ENCODE results near the gene PHEX. TPM values are rescaled to one million over a fixed set of nuclear protein-coding genes. Genes with fewer than 3 reads are reported as not detected.

The PHEX gene
- total RNA-seq, 1 experiment from 2014 or later, result 0.89 TPM

DNA sequence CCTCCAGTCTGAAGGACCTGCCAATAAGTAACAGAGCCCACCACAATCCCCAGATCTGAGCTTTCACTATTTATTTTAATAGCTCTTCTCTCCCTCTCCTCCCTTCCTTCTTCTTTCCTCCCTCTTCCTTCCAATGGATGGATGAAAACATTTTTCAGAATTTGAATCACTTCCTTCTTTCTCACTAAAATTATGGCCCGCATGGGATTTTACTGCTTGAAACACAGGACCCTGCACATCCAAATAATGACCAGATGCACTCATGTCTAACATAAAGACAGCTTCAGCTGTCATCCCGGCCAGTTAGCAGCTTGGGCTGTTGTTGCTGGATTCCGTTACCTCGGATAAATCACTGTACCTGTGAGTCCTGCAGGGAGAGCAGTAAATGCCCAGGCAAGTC is 5.4 kb upstream of the PHEX start:
- intact Hi-C loops (cut with micrococcal nuclease), result no loop called here
- ChIA-PET CTCF (interaction anchor here (0.6 to 0.7 kb wide), 3 partner anchors 71 to 1369 kb away, joined by 3 to 4 read pairs (median 3); no protein-coding TSS in a partner anchor), POLR2A (no interaction called here)
- DNase-seq (ENCODE audit: unreplicated experiment), result no peak
- Mint-ChIP-seq H3K27me3 (ENCODE audit: insufficient read depth, unreplicated experiment) (peaks cover 53% of the 10 kb centered on the region), H3K4me3 (ENCODE audit: unreplicated experiment) (no peak overlapping the region), H3K36me3 (ENCODE audit: insufficient read depth, unreplicated experiment) (no peaks in the 10 kb centered on the region), H3K27ac (ENCODE audit: low read depth, unreplicated experiment) (no peak overlapping the region), H3K4me1 (ENCODE audit: insufficient read depth, unreplicated experiment) (no peaks in the 10 kb centered on the region), H3K9me3 (ENCODE audit: unreplicated experiment) (no peaks in the 10 kb centered on the region)
- TF ChIP-seq, protein P1, sequence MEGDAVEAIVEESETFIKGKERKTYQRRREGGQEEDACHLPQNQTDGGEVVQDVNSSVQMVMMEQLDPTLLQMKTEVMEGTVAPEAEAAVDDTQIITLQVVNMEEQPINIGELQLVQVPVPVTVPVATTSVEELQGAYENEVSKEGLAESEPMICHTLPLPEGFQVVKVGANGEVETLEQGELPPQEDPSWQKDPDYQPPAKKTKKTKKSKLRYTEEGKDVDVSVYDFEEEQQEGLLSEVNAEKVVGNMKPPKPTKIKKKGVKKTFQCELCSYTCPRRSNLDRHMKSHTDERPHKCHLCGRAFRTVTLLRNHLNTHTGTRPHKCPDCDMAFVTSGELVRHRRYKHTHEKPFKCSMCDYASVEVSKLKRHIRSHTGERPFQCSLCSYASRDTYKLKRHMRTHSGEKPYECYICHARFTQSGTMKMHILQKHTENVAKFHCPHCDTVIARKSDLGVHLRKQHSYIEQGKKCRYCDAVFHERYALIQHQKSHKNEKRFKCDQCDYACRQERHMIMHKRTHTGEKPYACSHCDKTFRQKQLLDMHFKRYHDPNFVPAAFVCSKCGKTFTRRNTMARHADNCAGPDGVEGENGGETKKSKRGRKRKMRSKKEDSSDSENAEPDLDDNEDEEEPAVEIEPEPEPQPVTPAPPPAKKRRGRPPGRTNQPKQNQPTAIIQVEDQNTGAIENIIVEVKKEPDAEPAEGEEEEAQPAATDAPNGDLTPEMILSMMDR (IDR thresholded peaks at IDR 0.05; ENCODE audit: unreplicated experiment), result no peak
- BruUV-seq (replicated peaks), result no TSS peak

DNA sequence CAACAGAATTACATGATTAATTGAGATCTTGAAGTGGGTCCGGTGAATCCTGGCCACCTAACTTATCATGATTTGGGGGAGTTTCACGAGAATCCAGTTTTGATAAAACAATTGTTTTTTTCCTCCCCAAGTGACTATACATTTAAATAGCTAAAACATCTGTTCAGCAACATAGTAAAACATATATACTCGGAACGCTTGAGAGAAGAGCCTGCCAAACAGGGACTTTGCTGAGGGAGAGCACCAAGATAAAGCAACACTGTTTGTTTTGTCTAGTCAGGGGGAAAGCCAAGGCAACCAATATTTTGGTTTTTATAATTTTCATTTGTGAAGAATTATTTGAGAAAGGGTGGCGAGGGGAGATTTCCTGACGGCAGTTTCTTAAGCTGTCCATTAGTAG is 381 bp downstream of the PHEX start:
- ChIA-PET POLR2A (no interaction called here), CTCF (interaction anchor here (0.6 kb wide), 1 partner anchor 17 kb away, joined by 3 read pairs; no protein-coding TSS in a partner anchor)
- no TSS peak for BruUV-seq (replicated peaks)
- DNase-seq (ENCODE audit: unreplicated experiment), result no peak
- TF ChIP-seq, protein P1 (IDR thresholded peaks at IDR 0.05; ENCODE audit: unreplicated experiment), result no peak
- Mint-ChIP-seq H3K9me3 (ENCODE audit: unreplicated experiment) (no peaks in the 10 kb centered on the region), H3K4me3 (ENCODE audit: unreplicated experiment) (no peak overlapping the region), H3K36me3 (ENCODE audit: insufficient read depth, unreplicated experiment) (peaks cover 5% of the 10 kb centered on the region), H3K27me3 (ENCODE audit: insufficient read depth, unreplicated experiment) (peaks cover 71% of the 10 kb centered on the region), H3K27ac (ENCODE audit: low read depth, unreplicated experiment) (no peak overlapping the region), H3K4me1 (ENCODE audit: insufficient read depth, unreplicated experiment) (no peaks in the 10 kb centered on the region)
- intact Hi-C loops (cut with micrococcal nuclease), result no loop called here

DNA sequence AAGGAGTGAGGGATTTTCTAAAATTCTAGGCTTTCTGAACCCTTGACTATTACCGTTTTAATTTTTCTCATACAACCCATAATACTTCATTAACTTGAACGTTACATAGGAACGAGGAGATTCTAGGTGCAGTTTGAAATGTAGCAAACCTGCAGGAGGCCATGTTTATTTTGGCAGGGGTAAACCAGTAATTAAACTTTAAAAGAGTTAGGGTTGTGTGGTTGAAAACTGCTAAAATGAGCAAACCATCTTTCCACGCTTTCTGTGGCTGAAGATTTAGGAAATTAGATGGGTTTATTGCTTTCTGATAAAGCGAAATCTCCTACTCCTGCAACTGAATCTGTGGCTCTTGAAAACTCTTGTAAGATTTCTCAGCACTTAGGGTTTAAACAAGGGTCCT is 1.7 kb downstream of the PHEX start:
- peaks cover 5% of the 10 kb centered on the region for H3K36me3 Mint-ChIP-seq (ENCODE audit: insufficient read depth, unreplicated experiment)
- BruUV-seq (replicated peaks), result no TSS peak

DNA sequence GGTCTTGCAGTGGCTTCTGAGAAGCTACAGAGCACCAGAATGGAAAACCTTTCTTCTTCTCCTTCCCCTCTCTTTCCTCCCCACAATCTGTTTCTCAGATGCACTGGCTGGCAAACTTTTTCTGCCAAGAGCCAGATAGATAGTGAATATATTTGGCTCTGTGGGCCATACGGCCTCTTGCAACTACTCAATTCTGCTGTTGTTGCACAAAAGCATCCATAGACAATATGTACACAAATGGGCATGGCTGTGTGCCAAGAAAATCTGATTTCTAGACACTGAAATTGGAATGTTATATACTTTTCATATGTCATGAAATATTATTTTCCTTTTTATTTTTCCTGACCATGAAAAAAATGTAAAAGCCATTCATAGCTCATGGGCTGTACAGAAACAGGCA is 3.1 kb downstream of the PHEX start:
- Mint-ChIP-seq H3K27ac (ENCODE audit: low read depth, unreplicated experiment) (no peak overlapping the region), H3K36me3 (ENCODE audit: insufficient read depth, unreplicated experiment) (peaks cover 5% of the 10 kb centered on the region), H3K9me3 (ENCODE audit: unreplicated experiment) (no peaks in the 10 kb centered on the region), H3K27me3 (ENCODE audit: insufficient read depth, unreplicated experiment) (peaks cover 72% of the 10 kb centered on the region), H3K4me3 (ENCODE audit: unreplicated experiment) (no peak overlapping the region), H3K4me1 (ENCODE audit: insufficient read depth, unreplicated experiment) (no peaks in the 10 kb centered on the region)
- BruUV-seq (replicated peaks), result no TSS peak
- TF ChIP-seq, protein P1 (IDR thresholded peaks at IDR 0.05; ENCODE audit: unreplicated experiment), result no peak
- ChIA-PET CTCF (interaction anchor here (1.1 to 1.5 kb wide), 2 partner anchors 12 to 47 kb away, joined by 3 to 4 read pairs; no protein-coding TSS in a partner anchor), POLR2A (no interaction called here)
- no peak for DNase-seq (ENCODE audit: unreplicated experiment)
- intact Hi-C loops (cut with micrococcal nuclease), result no loop called here

More for the DNA sequence above, 1.7 kb downstream of the PHEX start:
- no peak for DNase-seq (ENCODE audit: unreplicated experiment)
- Mint-ChIP-seq H3K9me3 (ENCODE audit: unreplicated experiment) (no peaks in the 10 kb centered on the region), H3K4me1 (ENCODE audit: insufficient read depth, unreplicated experiment) (no peaks in the 10 kb centered on the region), H3K27ac (ENCODE audit: low read depth, unreplicated experiment) (no peak overlapping the region), H3K27me3 (ENCODE audit: insufficient read depth, unreplicated experiment) (peaks cover 72% of the 10 kb centered on the region), H3K4me3 (ENCODE audit: unreplicated experiment) (no peak overlapping the region)
- TF ChIP-seq, protein P1 (IDR thresholded peaks at IDR 0.05; ENCODE audit: unreplicated experiment), result no peak
- intact Hi-C loops (cut with micrococcal nuclease), result no loop called here
- CTCF ChIA-PET, result no interaction called here
- POLR2A ChIA-PET, result no interaction called here
